HL-60 (cell line): ENCODE results near the gene SORBS2.

Source experiments
- DNase-seq, 2 experiments: peaks; one replicate each; pipeline ENCODE4 v3.0.0-alpha.2; 2010 to 2020; ENCODE audit warnings: low read depth in 1 of 2, low spot score in 1 of 2
- H3K27ac ChIP-seq: fragments of 250-450 bp; sonication (Bioruptor Pico); replicated peaks from 2 replicates; pipeline ENCODE4 v1.5.1; 2020; ENCODE audit warnings: mild to moderate bottlenecking, moderate library complexity
- H3K27me3 ChIP-seq: fragments of 250-450 bp; sonication (Bioruptor Pico); 2 replicates; pipeline ENCODE4 v1.5.1; 2021; ENCODE audit warnings: mild to moderate bottlenecking, moderate library complexity; ENCODE audit not compliant: insufficient read depth, poor library complexity, severe bottlenecking
- H3K4me3 ChIP-seq: replicated peaks from 2 replicates; pipeline ENCODE4 v1.5.1; 2011; ENCODE audit warnings: mild to moderate bottlenecking, control low read depth, low read length; ENCODE audit not compliant: insufficient read depth
- GABPA ChIP-seq: IDR thresholded peaks from 2 replicates; pipeline ENCODE4 v1.6.1; 2012; ENCODE audit warnings: low read depth
- POLR2AphosphoS5 ChIP-seq: IDR thresholded peaks from 2 replicates; pipeline ENCODE4 v1.6.1; 2012; ENCODE audit warnings: low read depth
- SPI1 ChIP-seq: IDR thresholded peaks from 2 replicates; pipeline ENCODE4 v1.6.1; 2012; ENCODE audit warnings: low read depth, mild to moderate bottlenecking, borderline replicate concordance
- TF ChIP-seq, protein P1 (sequence below): IDR thresholded peaks from 2 replicates; pipeline ENCODE4 v1.6.1; 2012; ENCODE audit warnings: low read depth; ENCODE audit not compliant: insufficient replicate concordance
- TF ChIP-seq, protein P2 (sequence below): IDR thresholded peaks from one replicate; pipeline ENCODE4 v1.5.1; 2011; ENCODE audit warnings: low read length, control low read depth, inconsistent platforms; ENCODE audit not compliant: insufficient read depth

Gene SORBS2

GRCh38 chr4:185566425-185566824 lies 245.6 kb downstream of the SORBS2 start:
- peaks cover 2% of the 10 kb centered on the region for H3K27me3 ChIP-seq
- no peak overlapping the region for H3K27ac ChIP-seq
- no peak overlapping the region for H3K4me3 ChIP-seq
- no peak for TF ChIP-seq SPI1
- TF ChIP-seq, protein P1, sequence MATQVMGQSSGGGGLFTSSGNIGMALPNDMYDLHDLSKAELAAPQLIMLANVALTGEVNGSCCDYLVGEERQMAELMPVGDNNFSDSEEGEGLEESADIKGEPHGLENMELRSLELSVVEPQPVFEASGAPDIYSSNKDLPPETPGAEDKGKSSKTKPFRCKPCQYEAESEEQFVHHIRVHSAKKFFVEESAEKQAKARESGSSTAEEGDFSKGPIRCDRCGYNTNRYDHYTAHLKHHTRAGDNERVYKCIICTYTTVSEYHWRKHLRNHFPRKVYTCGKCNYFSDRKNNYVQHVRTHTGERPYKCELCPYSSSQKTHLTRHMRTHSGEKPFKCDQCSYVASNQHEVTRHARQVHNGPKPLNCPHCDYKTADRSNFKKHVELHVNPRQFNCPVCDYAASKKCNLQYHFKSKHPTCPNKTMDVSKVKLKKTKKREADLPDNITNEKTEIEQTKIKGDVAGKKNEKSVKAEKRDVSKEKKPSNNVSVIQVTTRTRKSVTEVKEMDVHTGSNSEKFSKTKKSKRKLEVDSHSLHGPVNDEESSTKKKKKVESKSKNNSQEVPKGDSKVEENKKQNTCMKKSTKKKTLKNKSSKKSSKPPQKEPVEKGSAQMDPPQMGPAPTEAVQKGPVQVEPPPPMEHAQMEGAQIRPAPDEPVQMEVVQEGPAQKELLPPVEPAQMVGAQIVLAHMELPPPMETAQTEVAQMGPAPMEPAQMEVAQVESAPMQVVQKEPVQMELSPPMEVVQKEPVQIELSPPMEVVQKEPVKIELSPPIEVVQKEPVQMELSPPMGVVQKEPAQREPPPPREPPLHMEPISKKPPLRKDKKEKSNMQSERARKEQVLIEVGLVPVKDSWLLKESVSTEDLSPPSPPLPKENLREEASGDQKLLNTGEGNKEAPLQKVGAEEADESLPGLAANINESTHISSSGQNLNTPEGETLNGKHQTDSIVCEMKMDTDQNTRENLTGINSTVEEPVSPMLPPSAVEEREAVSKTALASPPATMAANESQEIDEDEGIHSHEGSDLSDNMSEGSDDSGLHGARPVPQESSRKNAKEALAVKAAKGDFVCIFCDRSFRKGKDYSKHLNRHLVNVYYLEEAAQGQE: no peak
- TF ChIP-seq, protein P2, sequence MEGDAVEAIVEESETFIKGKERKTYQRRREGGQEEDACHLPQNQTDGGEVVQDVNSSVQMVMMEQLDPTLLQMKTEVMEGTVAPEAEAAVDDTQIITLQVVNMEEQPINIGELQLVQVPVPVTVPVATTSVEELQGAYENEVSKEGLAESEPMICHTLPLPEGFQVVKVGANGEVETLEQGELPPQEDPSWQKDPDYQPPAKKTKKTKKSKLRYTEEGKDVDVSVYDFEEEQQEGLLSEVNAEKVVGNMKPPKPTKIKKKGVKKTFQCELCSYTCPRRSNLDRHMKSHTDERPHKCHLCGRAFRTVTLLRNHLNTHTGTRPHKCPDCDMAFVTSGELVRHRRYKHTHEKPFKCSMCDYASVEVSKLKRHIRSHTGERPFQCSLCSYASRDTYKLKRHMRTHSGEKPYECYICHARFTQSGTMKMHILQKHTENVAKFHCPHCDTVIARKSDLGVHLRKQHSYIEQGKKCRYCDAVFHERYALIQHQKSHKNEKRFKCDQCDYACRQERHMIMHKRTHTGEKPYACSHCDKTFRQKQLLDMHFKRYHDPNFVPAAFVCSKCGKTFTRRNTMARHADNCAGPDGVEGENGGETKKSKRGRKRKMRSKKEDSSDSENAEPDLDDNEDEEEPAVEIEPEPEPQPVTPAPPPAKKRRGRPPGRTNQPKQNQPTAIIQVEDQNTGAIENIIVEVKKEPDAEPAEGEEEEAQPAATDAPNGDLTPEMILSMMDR: no peak
- TF ChIP-seq GABPA: no peak
- TF ChIP-seq POLR2AphosphoS5: no peak
- no peak for DNase-seq

DNA sequence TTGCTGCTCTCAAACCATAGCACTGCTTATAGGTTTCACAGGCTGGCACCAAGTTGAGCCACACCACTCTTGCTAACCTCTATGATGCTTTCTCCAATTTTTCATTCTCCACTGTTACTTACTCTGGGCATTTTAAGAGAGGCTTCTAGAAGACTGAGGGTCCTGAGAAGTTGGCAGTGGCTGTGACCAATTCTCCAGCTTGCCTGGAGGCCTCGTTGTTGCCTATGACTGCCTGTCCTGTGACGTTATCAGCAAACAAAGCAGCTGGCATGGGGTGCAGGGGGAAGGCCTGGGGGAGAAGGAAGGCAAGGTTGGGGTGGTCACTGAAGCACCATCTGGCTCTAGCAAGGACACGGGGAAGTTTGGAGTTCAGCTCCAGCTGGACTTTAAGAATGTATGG lies 246.3 kb downstream of the SORBS2 start:
- TF ChIP-seq SPI1 (no peak), GABPA (no peak), POLR2AphosphoS5 (no peak)
- TF ChIP-seq, protein P1: no peak
- TF ChIP-seq, protein P2: no peak
- H3K27ac ChIP-seq: no peak overlapping the region
- H3K4me3 ChIP-seq: no peak overlapping the region
- peaks cover 2% of the 10 kb centered on the region for H3K27me3 ChIP-seq
- no peak for DNase-seq

- DNase-seq: no peak
- no peak overlapping the region for H3K4me3 ChIP-seq
These were observed 247.6 kb downstream of the SORBS2 start for GRCh38 chr4:185564349-185564748.

More at GRCh38 chr4:185564349-185564748, 247.6 kb downstream of the SORBS2 start:
- H3K27ac ChIP-seq: no peak overlapping the region
- TF ChIP-seq, protein P2: no peak
- TF ChIP-seq SPI1 (no peak), POLR2AphosphoS5 (no peak), GABPA (no peak)
- TF ChIP-seq, protein P1: no peak
- H3K27me3 ChIP-seq: peaks cover 2% of the 10 kb centered on the region
